ENCODE measurements around the gene SIGLEC5. TPM values are rescaled to one million over a fixed set of nuclear protein-coding genes. Genes with fewer than 3 reads are reported as not detected.

Gene SIGLEC5
- total and polyA plus RNA-seq, 2 of the 4 experiments (the other 2 are of a cell fraction), result not detected

DNA sequence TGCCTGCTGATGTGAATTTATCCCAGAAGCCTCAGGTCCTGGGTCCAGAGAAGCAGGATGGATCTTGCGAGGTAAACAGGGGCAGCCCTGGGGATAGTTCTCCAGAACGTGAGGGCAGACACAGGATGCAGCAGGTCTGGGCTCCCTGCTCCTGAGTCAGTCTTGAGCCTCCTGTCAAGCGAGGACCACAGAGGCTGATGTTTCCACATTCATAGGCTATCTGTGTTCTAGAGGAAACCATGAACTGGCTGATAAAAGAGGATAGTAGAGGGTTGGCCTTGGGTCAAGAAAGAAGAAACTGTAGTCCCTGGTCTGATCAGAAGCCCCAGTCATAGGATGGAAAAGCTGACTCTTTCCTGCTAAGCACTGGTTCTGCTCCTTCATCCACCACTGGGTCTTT, 56.9 kb downstream of the SIGLEC5 start:
- Histone ChIP-seq H2BK15ac (ENCODE audit: low read depth, low read length) (no peak overlapping the region), H4K20me1 (ENCODE audit: insufficient read depth, low read length) (peaks cover 7% of the 10 kb centered on the region), H4K5ac (ENCODE audit: low read depth, low read length) (no peak overlapping the region), H3K9ac (ENCODE audit: low read depth, low read length) (no peak overlapping the region), H3K4me1 (ENCODE audit: control insufficient read depth, insufficient read depth, low read length) (peaks cover 12% of the 10 kb centered on the region), H3K4ac (ENCODE audit: low read depth, low read length) (peak overlapping the region; percentile 67), H3K27me3 (ENCODE audit: control insufficient read depth, insufficient read depth, low read length) (no peaks in the 10 kb centered on the region), H2BK5ac (ENCODE audit: low read depth, low read length, poor library complexity, severe bottlenecking) (peak overlapping the region; percentile 57), H4K8ac (ENCODE audit: low read depth in 2 of 2, low read length in 2 of 2) (peak overlapping the region in 1 of 2 experiments; percentile 65; a peak in 2 of 4 replicates), H2BK120ac (ENCODE audit: low read depth, low read length) (peak overlapping the region; percentile 70), H3K27ac (ENCODE audit: insufficient read depth, low read length) (peak overlapping the region; percentile 17; the same call in 1 of the 2 replicates), H3K9me1 (ENCODE audit: insufficient read depth, low read length) (peaks cover 7% of the 10 kb centered on the region; the same call in 1 of the 2 replicates), H3K18ac (ENCODE audit: low read depth, low read length) (no peak overlapping the region), H4K91ac (ENCODE audit: insufficient read depth, low read depth, low read length) (no peak overlapping the region), H3K4me2 (ENCODE audit: low read depth, low read length) (peak overlapping the region; percentile 97), H3K23ac (ENCODE audit: low read depth, low read length) (peak overlapping the region; percentile 10; the same call in 1 of the 2 replicates), H3K14ac (replicated peaks; ENCODE audit: low read depth, low read length) (peak overlapping the region; percentile 80; the same call in 1 of the 2 replicates), H3K4me3 (ENCODE audit: insufficient read depth, low read depth, low read length) (no peak overlapping the region), H2AK5ac (ENCODE audit: low read depth, low read length) (peak overlapping the region; percentile 38; the same call in 1 of the 2 replicates), H3K56ac (ENCODE audit: extremely low read depth, insufficient read depth, low read length) (no peak overlapping the region), H2BK20ac (ENCODE audit: low read depth, low read length) (peak overlapping the region; percentile 35; the same call in 1 of the 2 replicates), H2AK9ac (replicated peaks; ENCODE audit: low read depth, low read length, poor library complexity) (peak overlapping the region; percentile 56), H3K79me1 (ENCODE audit: low read depth in 1 of 2, low read length in 2 of 2) (peaks cover 5 to 28% of the 10 kb centered on the region in 2 experiments; a peak in 2 of 4 replicates), H3K9me3 (ENCODE audit: control insufficient read depth, insufficient read depth, low read length) (no peaks in the 10 kb centered on the region), H3K36me3 (ENCODE audit: control insufficient read depth, insufficient read depth, low read length) (peaks cover 12% of the 10 kb centered on the region; the same call in 1 of the 2 replicates), H2AFZ (replicated peaks; ENCODE audit: low read length, poor library complexity) (no peak overlapping the region)
- WGBS, 2 experiments (ENCODE audit: extremely low coverage in 2 of 2, insufficient read length in 1 of 2), result 17% methylated on average over 2 of the region's 3 CpGs; no CpG with 5 or more reads in 1 of the 2 experiments
- intact Hi-C loops (cut with micrococcal nuclease), result no loop called here
- BruUV-seq (replicated peaks), result no TSS peak
- CTCF ChIA-PET, result no interaction called here
- dilution Hi-C loops (cut with HindIII; ENCODE audit: low sequenced_read_pairs, unreplicated experiment), result no loop called here
- in situ Hi-C loops (cut with MboI; ENCODE audit: low sequenced_read_pairs), result no loop called here
- DNase-seq, result peak; percentile 31
- POLR2A ChIA-PET (ENCODE audit: unreplicated experiment), result no interaction called here
- ATAC-seq (ENCODE audit: low read depth), result no peak
- TF ChIP-seq NFE2L2 (IDR thresholded peaks at IDR 0.05; ENCODE audit: low read depth, low read length), result no peak
- TF ChIP-seq POLR2A (IDR thresholded peaks at IDR 0.05; ENCODE audit: low read depth, low read length), result no peak
- TF ChIP-seq, protein P1, sequence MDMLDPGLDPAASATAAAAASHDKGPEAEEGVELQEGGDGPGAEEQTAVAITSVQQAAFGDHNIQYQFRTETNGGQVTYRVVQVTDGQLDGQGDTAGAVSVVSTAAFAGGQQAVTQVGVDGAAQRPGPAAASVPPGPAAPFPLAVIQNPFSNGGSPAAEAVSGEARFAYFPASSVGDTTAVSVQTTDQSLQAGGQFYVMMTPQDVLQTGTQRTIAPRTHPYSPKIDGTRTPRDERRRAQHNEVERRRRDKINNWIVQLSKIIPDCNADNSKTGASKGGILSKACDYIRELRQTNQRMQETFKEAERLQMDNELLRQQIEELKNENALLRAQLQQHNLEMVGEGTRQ (IDR thresholded peaks at IDR 0.05; ENCODE audit: low read depth, low read length), result no peak
- no peak for TF ChIP-seq SMC3 (IDR thresholded peaks at IDR 0.05; ENCODE audit: low read depth, low read length)
- no peak for TF ChIP-seq MAZ (IDR thresholded peaks at IDR 0.05; ENCODE audit: borderline replicate concordance, low read depth, low read length)
- no peak for TF ChIP-seq CEBPB (IDR thresholded peaks at IDR 0.05; ENCODE audit: low read depth, low read length)
- no peak for TF ChIP-seq MXI1 (IDR thresholded peaks at IDR 0.05; ENCODE audit: borderline replicate concordance, low read depth, low read length)
- TF ChIP-seq RCOR1 (IDR thresholded peaks at IDR 0.05; ENCODE audit: insufficient replicate concordance, low read length), result no peak
- TF ChIP-seq CHD1 (IDR thresholded peaks at IDR 0.05; ENCODE audit: low read depth, low read length), result no peak
- TF ChIP-seq, protein P2, sequence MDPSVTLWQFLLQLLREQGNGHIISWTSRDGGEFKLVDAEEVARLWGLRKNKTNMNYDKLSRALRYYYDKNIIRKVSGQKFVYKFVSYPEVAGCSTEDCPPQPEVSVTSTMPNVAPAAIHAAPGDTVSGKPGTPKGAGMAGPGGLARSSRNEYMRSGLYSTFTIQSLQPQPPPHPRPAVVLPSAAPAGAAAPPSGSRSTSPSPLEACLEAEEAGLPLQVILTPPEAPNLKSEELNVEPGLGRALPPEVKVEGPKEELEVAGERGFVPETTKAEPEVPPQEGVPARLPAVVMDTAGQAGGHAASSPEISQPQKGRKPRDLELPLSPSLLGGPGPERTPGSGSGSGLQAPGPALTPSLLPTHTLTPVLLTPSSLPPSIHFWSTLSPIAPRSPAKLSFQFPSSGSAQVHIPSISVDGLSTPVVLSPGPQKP (IDR thresholded peaks at IDR 0.05; ENCODE audit: borderline replicate concordance, low read depth, low read length), result no peak
- no peak for TF ChIP-seq BHLHE40 (IDR thresholded peaks at IDR 0.05; ENCODE audit: low read depth, low read length)
- TF ChIP-seq MAFK (IDR thresholded peaks at IDR 0.05; ENCODE audit: low read depth, low read length), result no peak
- no peak for TF ChIP-seq RFX5 (IDR thresholded peaks at IDR 0.05; ENCODE audit: low read depth, low read length)
- TF ChIP-seq, protein P3, sequence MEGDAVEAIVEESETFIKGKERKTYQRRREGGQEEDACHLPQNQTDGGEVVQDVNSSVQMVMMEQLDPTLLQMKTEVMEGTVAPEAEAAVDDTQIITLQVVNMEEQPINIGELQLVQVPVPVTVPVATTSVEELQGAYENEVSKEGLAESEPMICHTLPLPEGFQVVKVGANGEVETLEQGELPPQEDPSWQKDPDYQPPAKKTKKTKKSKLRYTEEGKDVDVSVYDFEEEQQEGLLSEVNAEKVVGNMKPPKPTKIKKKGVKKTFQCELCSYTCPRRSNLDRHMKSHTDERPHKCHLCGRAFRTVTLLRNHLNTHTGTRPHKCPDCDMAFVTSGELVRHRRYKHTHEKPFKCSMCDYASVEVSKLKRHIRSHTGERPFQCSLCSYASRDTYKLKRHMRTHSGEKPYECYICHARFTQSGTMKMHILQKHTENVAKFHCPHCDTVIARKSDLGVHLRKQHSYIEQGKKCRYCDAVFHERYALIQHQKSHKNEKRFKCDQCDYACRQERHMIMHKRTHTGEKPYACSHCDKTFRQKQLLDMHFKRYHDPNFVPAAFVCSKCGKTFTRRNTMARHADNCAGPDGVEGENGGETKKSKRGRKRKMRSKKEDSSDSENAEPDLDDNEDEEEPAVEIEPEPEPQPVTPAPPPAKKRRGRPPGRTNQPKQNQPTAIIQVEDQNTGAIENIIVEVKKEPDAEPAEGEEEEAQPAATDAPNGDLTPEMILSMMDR (conservative IDR thresholded peaks at IDR 0.05; ENCODE audit: low read depth, low read length), result no peak
- TF ChIP-seq RAD21 (IDR thresholded peaks at IDR 0.05; ENCODE audit: low read length), result no peak
- no peak for TF ChIP-seq FOS (IDR thresholded peaks at IDR 0.05; ENCODE audit: low read depth, low read length)
